ENCODE data around the gene LINC00237. TPM values are rescaled to one million over a fixed set of nuclear protein-coding genes. Genes with fewer than 3 reads are reported as not detected.
A peak's percentile ranks its signal among the peaks of the same experiment; 100 is the strongest.

The LINC00237 gene
- total and polyA plus RNA-seq, 2 experiments from 2014 or later, result 0.31 to 2.0 TPM

- Histone ChIP-seq H3K4me2 (no peak overlapping the region), H3K27ac (ENCODE audit: low read depth) (no peak overlapping the region), H3K9me2 (ENCODE audit: insufficient read depth) (no peaks in the 10 kb centered on the region), H3K36me3 (ENCODE audit: insufficient read depth) (no peaks in the 10 kb centered on the region), H3K4me1 (ENCODE audit: insufficient read depth) (no peaks in the 10 kb centered on the region), H3K27me3 (ENCODE audit: insufficient read depth) (no peaks in the 10 kb centered on the region), H3K4me3 (no peak overlapping the region), H3K79me2 (replicated peaks; ENCODE audit: insufficient read depth) (no peaks in the 10 kb centered on the region), H4K20me1 (replicated peaks; ENCODE audit: insufficient read depth) (no peaks in the 10 kb centered on the region), H2AFZ (peak overlapping the region; percentile 52), H3F3A (replicated peaks; ENCODE audit: low read depth) (no peaks in the 10 kb centered on the region)
- TF ChIP-seq ZNF331 (CRISPR knock-in tag; IDR thresholded peaks at IDR 0.05; ENCODE audit: low read depth), result no peak
- TF ChIP-seq CREB1 (CRISPR knock-in tag; IDR thresholded peaks at IDR 0.05; ENCODE audit: low read depth), result no peak
- no peak for TF ChIP-seq ETS1 (IDR thresholded peaks at IDR 0.05)
- TF ChIP-seq ZNF462 (CRISPR knock-in tag; IDR thresholded peaks at IDR 0.05), result no peak
- no peak for TF ChIP-seq STAT1 (IDR thresholded peaks at IDR 0.05; ENCODE audit: unreplicated experiment)
- TF ChIP-seq POLR2AphosphoS5 (IDR thresholded peaks at IDR 0.05; ENCODE audit: low read depth), result no peak
- no peak for TF ChIP-seq REST (IDR thresholded peaks at IDR 0.05; ENCODE audit: unreplicated experiment)
- TF ChIP-seq CTCF (conservative IDR thresholded peaks at IDR 0.05; ENCODE audit: low read depth in 2 of 2), result no peak
- no peak for TF ChIP-seq EZH2 (IDR thresholded peaks at IDR 0.05; ENCODE audit: low read depth, unreplicated experiment)
- TF ChIP-seq NANOG (IDR thresholded peaks at IDR 0.05; ENCODE audit: borderline replicate concordance), result no peak
- no peak for TF ChIP-seq JUNB (IDR thresholded peaks at IDR 0.05; ENCODE audit: unreplicated experiment)
- no peak for TF ChIP-seq EZH2phosphoT487 (IDR thresholded peaks at IDR 0.05; ENCODE audit: unreplicated experiment)
- TF ChIP-seq ZNF114 (CRISPR knock-in tag; IDR thresholded peaks at IDR 0.05), result no peak
- Mint-ChIP-seq H3K9me3 (no peaks in the 10 kb centered on the region), H3K27ac (no peak overlapping the region), H3K4me1 (0 out of 3 replicates have a peak, but pooled peaks cover 3% of the 10 kb centered on the region), H3K27me3 (ENCODE audit: insufficient read depth, low read depth, poor library complexity) (peaks cover 6% of the 10 kb centered on the region), H3K36me3 (ENCODE audit: low read depth) (no peaks in the 10 kb centered on the region), H3K4me3 (no peak overlapping the region)
- DNase-seq (ENCODE audit: low spot score) (no peak), ATAC-seq (no peak)
These were observed 30.7 kb downstream of the LINC00237 start for GRCh38 chr20:21075471-21075870.

Data from GM23338 (cell line).